Heart left ventricle (tissue), 13 donors: ENCODE data around the gene NPPA.

ENCODE experiments used
- POLR2A ChIP-seq, 2 donors: fragments of 450-650 bp; IDR thresholded peaks; one replicate each; pipeline ENCODE4 v1.6.1; 2017; ENCODE audit warnings: antibody characterized with exemption in 2 of 2, mild to moderate bottlenecking in 2 of 2, moderate library complexity in 2 of 2
- TF ChIP-seq, protein P1 (sequence below), 12 donors: fragments of 200-600 bp; sonication (generic) in 4 of 12; IDR thresholded peaks; one replicate each; pipeline versions ENCODE4 v1.5.0 to v1.8.0; 2018 to 2022; ENCODE audit warnings: antibody characterized with exemption in 12 of 12, mild to moderate bottlenecking in 5 of 12
- donor health status: ischemic (EF 13 %, LVEDD 7.1; RV severe dilation, severe dysfunction).
- donor health status: DM: no; HTN: yes; CAD: no.
- donor health status: DM: no; HTN: no; CAD: no.
- donor health status: ischemic (EF 25% LVEDD 6.9; RV normal size, moderate dysfunction).
- donor health status: ischemic (EF 25% LVEDD 5.7; RV mildly dilated, moderate dysfunction).
- donor health status: ischemic (EF 35%, LVEDD 5.7; RV mildly dilated, moderate dysfunction).
- donor health status: nonischemic (EF 11% LVEDD 7.7; RV severe dilation, severe dysfunction).
- donor health status: DM: yes; HTN: yes; CAD: no.
- donor health status: PGD.
- donor health status: ischemic (EF 29% LVEDD 5.4; RV normal size, mild dysfunction).
- donor health status: nonischemic (EF 23%, LVEDD 6.1; RV moderate dilation, normal function).

DNA sequence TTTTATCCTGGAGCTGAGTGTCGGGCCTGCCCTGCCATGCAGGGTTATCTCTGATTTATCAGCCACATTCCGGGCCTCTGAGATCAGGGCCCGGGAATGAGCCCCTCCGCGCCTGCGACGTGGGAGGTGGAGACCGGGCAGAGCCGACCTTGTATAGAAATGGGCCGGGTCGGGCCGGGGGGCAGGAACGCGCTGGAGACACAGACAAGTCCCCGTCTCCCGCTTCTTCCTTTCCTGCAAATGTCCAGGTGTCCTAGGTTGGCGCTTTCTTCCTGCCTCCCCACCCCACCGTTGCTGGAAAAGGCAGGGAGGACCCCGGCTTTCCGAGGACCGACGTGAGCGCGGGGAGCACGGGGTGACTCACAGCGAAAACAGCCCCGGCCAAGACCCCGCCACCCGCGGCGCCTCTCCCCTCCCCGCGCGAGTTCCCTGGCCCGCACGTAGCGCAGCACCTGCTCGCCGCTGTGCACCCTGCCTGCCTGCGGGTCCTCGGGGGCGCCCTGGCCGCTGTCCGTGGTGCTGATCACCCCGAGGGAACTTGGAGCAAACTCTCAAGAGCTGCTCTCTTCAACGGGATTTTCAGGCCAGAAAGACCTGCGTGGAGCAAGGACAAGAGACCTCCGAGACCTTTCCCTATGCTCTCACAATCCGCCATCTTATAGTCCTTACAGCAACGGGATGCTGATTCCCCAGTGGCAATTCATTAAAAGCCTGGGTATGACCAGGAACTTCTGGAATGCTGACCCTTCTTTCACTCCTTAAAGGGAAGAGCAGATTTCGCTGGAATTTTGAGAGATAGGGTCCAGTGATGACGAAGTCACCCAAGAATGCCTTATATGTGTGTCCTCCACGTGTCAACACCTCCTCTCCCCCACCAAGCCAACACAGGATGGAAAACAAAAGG is 11.6 kb upstream of the NPPA start:
- no peak for TF ChIP-seq POLR2A (IDR thresholded peaks at IDR 0.05)
- TF ChIP-seq, protein P1, sequence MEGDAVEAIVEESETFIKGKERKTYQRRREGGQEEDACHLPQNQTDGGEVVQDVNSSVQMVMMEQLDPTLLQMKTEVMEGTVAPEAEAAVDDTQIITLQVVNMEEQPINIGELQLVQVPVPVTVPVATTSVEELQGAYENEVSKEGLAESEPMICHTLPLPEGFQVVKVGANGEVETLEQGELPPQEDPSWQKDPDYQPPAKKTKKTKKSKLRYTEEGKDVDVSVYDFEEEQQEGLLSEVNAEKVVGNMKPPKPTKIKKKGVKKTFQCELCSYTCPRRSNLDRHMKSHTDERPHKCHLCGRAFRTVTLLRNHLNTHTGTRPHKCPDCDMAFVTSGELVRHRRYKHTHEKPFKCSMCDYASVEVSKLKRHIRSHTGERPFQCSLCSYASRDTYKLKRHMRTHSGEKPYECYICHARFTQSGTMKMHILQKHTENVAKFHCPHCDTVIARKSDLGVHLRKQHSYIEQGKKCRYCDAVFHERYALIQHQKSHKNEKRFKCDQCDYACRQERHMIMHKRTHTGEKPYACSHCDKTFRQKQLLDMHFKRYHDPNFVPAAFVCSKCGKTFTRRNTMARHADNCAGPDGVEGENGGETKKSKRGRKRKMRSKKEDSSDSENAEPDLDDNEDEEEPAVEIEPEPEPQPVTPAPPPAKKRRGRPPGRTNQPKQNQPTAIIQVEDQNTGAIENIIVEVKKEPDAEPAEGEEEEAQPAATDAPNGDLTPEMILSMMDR (IDR thresholded peaks at IDR 0.05), result peak in 5 of 12 donors; percentile 14 to 37 (median 22)
